GM19438 (cell line): ENCODE data around the gene ECE2.

Experiments used
- ATAC-seq: cut with Tn5 transposase; IDR thresholded peaks from one replicate; pipeline ENCODE4 v1.9.1; 2021; ENCODE audit warnings: low read depth; ENCODE audit not compliant: unreplicated experiment

Gene ECE2

GRCh38 chr3:184308744-184309143 lies 32.9 kb downstream of the ECE2 start:
- no peak for ATAC-seq

- ATAC-seq, result no peak
Measured at GRCh38 chr3:184311633-184312032, 35.8 kb downstream of the ECE2 start.

GRCh38 chr3:184314363-184314699 lies 38.5 kb downstream of the ECE2 start, which contains the start of gene EIF4G1:
Gene EIF4G1 (plus strand): TSS chr3:184314606. CDS start chr3:184315797, 1,191 bp downstream.
- ATAC-seq, result peak; percentile 76

GRCh38 chr3:184314700-184315542 lies 39.1 kb downstream of the ECE2 start:
- peak; percentile 49 for ATAC-seq

- peak; percentile 15 for ATAC-seq
Measured at GRCh38 chr3:184315543-184315867, 39.7 kb downstream of the ECE2 start.

- no peak for ATAC-seq
Measured at GRCh38 chr3:184315871-184316661, 40.2 kb downstream of the ECE2 start.

- ATAC-seq, result no peak
Measured at GRCh38 chr3:184316792-184317191, 41.0 kb downstream of the ECE2 start.

GRCh38 chr3:184317201-184317600 lies 41.4 kb downstream of the ECE2 start:
- ATAC-seq, result no peak

- no peak for ATAC-seq
Measured at GRCh38 chr3:184320104-184320445, 44.3 kb downstream of the ECE2 start.

GRCh38 chr3:184321666-184322065 lies 45.8 kb downstream of the ECE2 start:
- no peak for ATAC-seq

- no peak for ATAC-seq
Measured at GRCh38 chr3:184322731-184323487, 47.1 kb downstream of the ECE2 start.

GRCh38 chr3:184323696-184324095 lies 47.9 kb downstream of the ECE2 start:
- no peak for ATAC-seq

GRCh38 chr3:184325269-184325668 lies 49.4 kb downstream of the ECE2 start:
- no peak for ATAC-seq

GRCh38 chr3:184325715-184326369 lies 50.0 kb downstream of the ECE2 start:
- no peak for ATAC-seq

- no peak for ATAC-seq
Measured at GRCh38 chr3:184327171-184327570, 51.3 kb downstream of the ECE2 start.

GRCh38 chr3:184328516-184328915 lies 52.7 kb downstream of the ECE2 start:
- no peak for ATAC-seq

- ATAC-seq, result no peak
Measured at GRCh38 chr3:184332370-184333090, 56.7 kb downstream of the ECE2 start.

GRCh38 chr3:184333190-184333589 lies 57.4 kb downstream of the ECE2 start:
- ATAC-seq, result no peak

- no peak for ATAC-seq
Measured at GRCh38 chr3:184333700-184334099, 57.9 kb downstream of the ECE2 start.
